PC-9 (cell line): Measurements from ENCODE around the gene SLC1A3. TPM values are rescaled to one million over a fixed set of nuclear protein-coding genes. Genes with fewer than 3 reads are reported as not detected.

Experiments used
- BruUV-seq: library from RNA; stranded (reverse); fragments of 400-500 nt; replicated peaks from 2 replicates; lab custom pipeline; 2021; lab: Mats Ljungman, UMichigan
- CTCF ChIA-PET: fragments of 300-600 bp; sonication (Branson Sonifier 250); formaldehyde crosslinking; loops from one replicate; lab custom pipeline; 2022; ENCODE audit warnings: antibody characterized with exemption; lab: Charles Lee
- POLR2A ChIA-PET: fragments of 300-600 bp; sonication (Branson Sonifier 250); formaldehyde crosslinking; loops from one replicate; lab custom pipeline; 2022; ENCODE audit warnings: antibody characterized with exemption; ENCODE audit not compliant: unreplicated experiment; lab: Charles Lee
- DNase-seq, 2 experiments: peaks; one replicate each; pipeline versions ENCODE4 v3.0.0 to v3.0.0-alpha.2; 2015 to 2022; ENCODE audit warnings: mixed read lengths in 1 of 2
- H2AFZ ChIP-seq: fragments of 200-600 bp; sonication (generic); 2 replicates; pipeline ENCODE4 v1.8.1; 2017; ENCODE audit warnings: antibody characterized with exemption
- H3F3A ChIP-seq: fragments of 200-600 bp; sonication (generic); 2 replicates; pipeline ENCODE4 v1.8.1; 2017; ENCODE audit warnings: antibody characterized with exemption, mild to moderate bottlenecking, low read depth; ENCODE audit not compliant: insufficient read depth
- H3K27ac ChIP-seq: fragments of 200-600 bp; sonication (generic); 2 replicates; pipeline ENCODE4 v1.6.1; 2016; ENCODE audit warnings: mixed run types
- H3K27me3 ChIP-seq: fragments of 200-600 bp; sonication (generic); 2 replicates; pipeline ENCODE4 v1.6.1; 2016; ENCODE audit warnings: low read depth, mixed run types; ENCODE audit not compliant: insufficient read depth
- H3K36me3 ChIP-seq: fragments of 200-600 bp; sonication (generic); 2 replicates; pipeline ENCODE4 v1.6.1; 2016; ENCODE audit warnings: low read depth, mixed run types
- H3K4me1 ChIP-seq: fragments of 200-600 bp; sonication (generic); replicated peaks from 2 replicates; pipeline ENCODE4 v1.6.1; 2016; ENCODE audit warnings: mixed run types; ENCODE audit not compliant: insufficient read depth
- H3K4me2 ChIP-seq: fragments of 200-600 bp; sonication (generic); 2 replicates; pipeline ENCODE4 v1.6.1; 2017; ENCODE audit warnings: mixed run types
- H3K4me3 ChIP-seq: fragments of 200-600 bp; sonication (generic); 2 replicates; pipeline ENCODE4 v1.6.1; 2016; ENCODE audit warnings: mixed run types
- H3K79me2 ChIP-seq: fragments of 200-600 bp; sonication (generic); 2 replicates; pipeline ENCODE4 v1.6.1; 2017; ENCODE audit warnings: low read depth, mixed run types
- H3K9me2 ChIP-seq: fragments of 200-600 bp; sonication (generic); 2 replicates; pipeline ENCODE4 v1.8.1; 2017; ENCODE audit warnings: mild to moderate bottlenecking; ENCODE audit not compliant: insufficient read depth
- H3K9me3 ChIP-seq: fragments of 200-600 bp; sonication (generic); 2 replicates; pipeline ENCODE4 v1.8.1; 2016; ENCODE audit warnings: low read depth; ENCODE audit not compliant: insufficient read depth
- H4K20me1 ChIP-seq: fragments of 200-600 bp; sonication (generic); 2 replicates; pipeline ENCODE4 v1.8.1; 2017; ENCODE audit not compliant: insufficient read depth
- CTCF ChIP-seq: fragments of 200-600 bp; sonication (generic); conservative IDR thresholded peaks from 2 replicates; pipeline ENCODE4 v1.6.1; 2017; ENCODE audit warnings: mixed run types, antibody characterized with exemption, mild to moderate bottlenecking, moderate library complexity
- EZH2 ChIP-seq: fragments of 200-600 bp; sonication (generic); IDR thresholded peaks from 2 replicates; pipeline ENCODE4 v1.8.0; 2017; ENCODE audit warnings: antibody characterized with exemption, low read depth
- intact Hi-C: fragments of 100-400 bp; cut with micrococcal nuclease; formaldehyde crosslinking; loops from one replicate; pipeline ENCODE4 v1.10.0; 2022; ENCODE audit not compliant: unreplicated experiment
- total RNA-seq: library from RNA; stranded (reverse); gene quantifications from 2 replicates; pipeline ENCODE4 v1.2.3, GENCODE V29; 2021

Gene SLC1A3
- total RNA-seq, 1 experiment from 2014 or later, result 0.24 TPM

- no peak overlapping the region for H3K4me2 ChIP-seq
- H3K4me1 ChIP-seq, result no peaks in the 10 kb centered on the region
- H4K20me1 ChIP-seq, result no peaks in the 10 kb centered on the region
- ChIA-PET CTCF (interaction anchor here (0.7 kb wide), 1 partner anchor 297 kb away, joined by 4 read pairs; no protein-coding TSS in a partner anchor), POLR2A (no interaction called here)
- no peaks in the 10 kb centered on the region for H3K79me2 ChIP-seq
- no peaks in the 10 kb centered on the region for H3K36me3 ChIP-seq
- H3K4me3 ChIP-seq, result no peak overlapping the region
- TF ChIP-seq CTCF, result no peak
- no peak for TF ChIP-seq EZH2
- no peaks in the 10 kb centered on the region for H3K9me2 ChIP-seq
- no peak for DNase-seq
- intact Hi-C loops, result no loop called here
- BruUV-seq, result no TSS peak
- no peak overlapping the region for H2AFZ ChIP-seq
- no peaks in the 10 kb centered on the region; the same call in 1 of the 2 replicates for H3F3A ChIP-seq
- H3K27ac ChIP-seq, result no peak overlapping the region
- H3K27me3 ChIP-seq, result 0 out of 2 replicates have a peak, but pooled peaks cover 4% of the 10 kb centered on the region
- peaks cover 3% of the 10 kb centered on the region for H3K9me3 ChIP-seq
Measured at GRCh38 chr5:36708996-36709395, 102.6 kb downstream of the SLC1A3 start.

- Histone ChIP-seq H3K36me3 (no peaks in the 10 kb centered on the region), H3K4me3 (no peak overlapping the region), H3K27ac (no peak overlapping the region), H3K9me2 (no peaks in the 10 kb centered on the region), H4K20me1 (no peaks in the 10 kb centered on the region), H3K4me2 (no peak overlapping the region), H3K79me2 (no peaks in the 10 kb centered on the region), H2AFZ (no peak overlapping the region), H3K27me3 (0 out of 2 replicates have a peak, but pooled peaks cover 4% of the 10 kb centered on the region), H3K4me1 (no peaks in the 10 kb centered on the region), H3K9me3 (no peaks in the 10 kb centered on the region; the same call in none of the 2 replicates), H3F3A (no peaks in the 10 kb centered on the region; the same call in 1 of the 2 replicates)
- no peak for TF ChIP-seq CTCF
- no peak for TF ChIP-seq EZH2
- intact Hi-C loops, result no loop called here
- no peak for DNase-seq
- CTCF ChIA-PET, result no interaction called here
- no TSS peak for BruUV-seq
- POLR2A ChIA-PET, result no interaction called here
Measured at GRCh38 chr5:36710039-36710438, 103.6 kb downstream of the SLC1A3 start.

GRCh38 chr5:36712706-36713105, 106.3 kb downstream of the SLC1A3 start:
- Histone ChIP-seq H3K4me1 (no peaks in the 10 kb centered on the region), H3K4me2 (no peak overlapping the region), H3K9me3 (no peaks in the 10 kb centered on the region; the same call in 1 of the 2 replicates), H3K27ac (no peak overlapping the region), H2AFZ (no peak overlapping the region), H4K20me1 (no peaks in the 10 kb centered on the region), H3K36me3 (no peaks in the 10 kb centered on the region), H3K4me3 (no peak overlapping the region), H3K27me3 (0 out of 2 replicates have a peak, but pooled peaks cover 4% of the 10 kb centered on the region), H3F3A (no peaks in the 10 kb centered on the region; the same call in 1 of the 2 replicates), H3K79me2 (no peaks in the 10 kb centered on the region), H3K9me2 (no peaks in the 10 kb centered on the region)
- BruUV-seq, result no TSS peak
- TF ChIP-seq CTCF (no peak), EZH2 (no peak)
- ChIA-PET CTCF (no interaction called here), POLR2A (no interaction called here)
- DNase-seq, result no peak
- intact Hi-C loops, result no loop called here
